K562 (cell line): ENCODE data around the gene DCST1. TPM values are rescaled to one million over a fixed set of nuclear protein-coding genes. Genes with fewer than 3 reads are reported as not detected.
A peak's percentile ranks its signal among the peaks of the same experiment; 100 is the strongest.

ENCODE experiments used
- ATAC-seq: fragments of 200-7000 bp; cut with Tn5 transposase; 3 replicates; pipeline ENCODE4 v1.9.1; 2020; ENCODE audit warnings: moderate library complexity
- BruUV-seq: library from RNA; stranded (reverse); fragments of 400-500 nt; replicated peaks from 2 replicates; lab custom pipeline; 2021; lab: Mats Ljungman, UMichigan
- CTCF ChIA-PET: fragments of 300-600 bp; formaldehyde crosslinking; extraction: SDS; loops from one replicate; lab custom pipeline; 2021; ENCODE audit warnings: low intra/inter-chr PET ratio; lab: Yijun Ruan, JAX
- POLR2A ChIA-PET: fragments of 300-600, 350-650 bp; sonication (Branson Sonifier 250); formaldehyde crosslinking; extraction: SDS; loops from one replicate; lab custom pipeline; 2021; ENCODE audit warnings: antibody characterized with exemption, inconsistent platforms; lab: Yijun Ruan, JAX
- DNase-seq, 4 experiments: peaks; one replicate each; pipeline versions ENCODE4 v3.0.0 to v3.0.0-alpha.2; 2011 to 2018; ENCODE audit warnings: low spot score in 3 of 4, mixed read lengths in 3 of 4; ENCODE audit errors: extremely low read depth in 1 of 4
- FAIRE-seq: peaks from 2 replicates; lab custom pipeline; 2011; peaks lifted over from hg19 to GRCh38; lab: Jason Lieb, UNC
- H2AFZ ChIP-seq: 2 replicates; pipeline ENCODE4 v1.6.0; 2011; ENCODE audit warnings: low read depth, low read length, control low read depth, inconsistent platforms
- H3K27ac ChIP-seq: fragments of 200-600 bp; 3 replicates; pipeline ENCODE4 v1.8.0; 2011; ENCODE audit warnings: low read depth, mild to moderate bottlenecking, control low read depth, inconsistent platforms, low read length, moderate library complexity, mixed read lengths; ENCODE audit errors: extremely low read depth
- H3K27me3 ChIP-seq, 2 experiments: fragments of 300-600 bp in 1 of 2; 2 replicates in 1 of 2; 3 replicates in 1 of 2; pipeline versions ENCODE4 v1.6.0 to v1.8.0; 2011; ENCODE audit warnings: inconsistent platforms in 2 of 2, low read length in 2 of 2, mild to moderate bottlenecking in 1 of 2, mixed read lengths in 1 of 2, moderate library complexity in 1 of 2; ENCODE audit not compliant: control insufficient read depth in 2 of 2, insufficient read depth in 2 of 2
- H3K36me3 ChIP-seq: fragments of 300-600 bp; 3 replicates; pipeline ENCODE4 v1.8.0; 2011; ENCODE audit warnings: mild to moderate bottlenecking, low read length, inconsistent platforms; ENCODE audit not compliant: control insufficient read depth, insufficient read depth
- H3K4me1 ChIP-seq, 2 experiments: fragments of 200-600 bp in 1 of 2; replicated peaks in 1 of 2; 2 replicates in 1 of 2; 3 replicates in 1 of 2; pipeline versions ENCODE4 v1.5.1 to v1.8.0; 2011; ENCODE audit warnings: inconsistent platforms in 2 of 2, low read length in 2 of 2, mild to moderate bottlenecking in 1 of 2, mixed read lengths in 1 of 2, moderate library complexity in 1 of 2; ENCODE audit not compliant: control insufficient read depth in 2 of 2, insufficient read depth in 2 of 2
- H3K4me2 ChIP-seq: 2 replicates; pipeline ENCODE4 v1.6.1; 2011; ENCODE audit warnings: low read length, control low read depth, inconsistent platforms, mixed read lengths; ENCODE audit not compliant: insufficient read depth
- H3K4me3 ChIP-seq: fragments of 200-600 bp; sonication (generic), shearing (Covaris generic); 2 replicates; pipeline ENCODE4 v1.5.1; 2016; ENCODE audit warnings: control low read depth, inconsistent platforms
- H3K79me2 ChIP-seq: fragments of 200-600 bp; 3 replicates; pipeline ENCODE4 v1.8.0; 2011; ENCODE audit warnings: low read length, inconsistent platforms; ENCODE audit not compliant: control insufficient read depth, insufficient read depth
- H3K9ac ChIP-seq, 2 experiments: 2 replicates each; pipeline versions ENCODE4 v1.6.0 to v1.6.1; 2011; ENCODE audit warnings: low read depth in 2 of 2, low read length in 2 of 2, control low read depth in 1 of 2, inconsistent platforms in 1 of 2, mild to moderate bottlenecking in 1 of 2, mixed read lengths in 1 of 2; ENCODE audit not compliant: insufficient read depth in 1 of 2
- H3K9me1 ChIP-seq: one replicate; pipeline ENCODE4 v1.6.0; 2011; ENCODE audit warnings: inconsistent platforms, mild to moderate bottlenecking, low read length, moderate library complexity; ENCODE audit not compliant: control insufficient read depth, insufficient read depth
- H3K9me3 ChIP-seq: replicated peaks from 2 replicates; pipeline ENCODE4 v1.5.1; 2011; ENCODE audit warnings: low read depth, low read length, inconsistent platforms; ENCODE audit not compliant: control insufficient read depth, insufficient read depth
- H4K20me1 ChIP-seq: replicated peaks from 2 replicates; pipeline ENCODE4 v1.6.1; 2011; ENCODE audit warnings: low read length, inconsistent platforms, mixed read lengths; ENCODE audit not compliant: control insufficient read depth, insufficient read depth
- OTX1 ChIP-seq: fragments of 450-650 bp; formaldehyde crosslinking; IDR thresholded peaks from 2 replicates; pipeline ENCODE4 v1.4.0; 2022; ENCODE audit warnings: mild to moderate bottlenecking
- POLR2G ChIP-seq: fragments of 200-400 bp; formaldehyde crosslinking; IDR thresholded peaks from 2 replicates; pipeline ENCODE4 v1.6.1; 2017; ENCODE audit warnings: low read depth, mild to moderate bottlenecking, antibody characterized with exemption, low read length, moderate library complexity
- RBFOX2 ChIP-seq: fragments of 200-400 bp; formaldehyde crosslinking; IDR thresholded peaks from 2 replicates; pipeline ENCODE4 v1.6.1; 2017; ENCODE audit warnings: low read depth, mild to moderate bottlenecking, low read length, moderate library complexity
- WGBS: fragments of 100-300 bp; shearing (Covaris generic); methylation state at CpG from one replicate; pipeline ENCODE4 v1.1.6; 2016; ENCODE audit warnings: low coverage, mixed read lengths; ENCODE audit not compliant: insufficient coverage; ENCODE audit errors: missing lambda C conversion rate; 5-methylcytosine and 5-hydroxymethylcytosine counted together
- in situ Hi-C: fragments of 300-500 bp; cut with MboI; formaldehyde crosslinking; loops from 4 replicates; pipeline ENCODE4 v1.15.0; 2018; ENCODE audit warnings: inconsistent platforms, mixed read lengths
- intact Hi-C: fragments of 100-400 bp; cut with micrococcal nuclease; formaldehyde crosslinking; loops from 2 replicates; pipeline ENCODE4 v1.14.2; 2022
- polyA plus RNA-seq, 8 experiments: library from polyadenylated mRNA; depleted of rRNA in 4 of 8; stranded (reverse) in 5 of 8; unstranded in 3 of 8; fragments of >200 nt; fragmentation: Nextera tagmentation in 2 of 8; fragmentation: Illumina TruSeq in 1 of 8; extraction: Ambion mirVana in 2 of 8; extraction: Trizol in 1 of 8; gene quantifications; 2 replicates each; pipeline versions ENCODE4 v1.2.1 to v1.2.3, GENCODE V29; 2011 to 2014; ENCODE audit warnings: inconsistent platforms in 1 of 8, missing spikeins in 1 of 8
- total RNA-seq, 7 experiments: library from RNA; depleted of rRNA in 6 of 7; stranded (reverse); fragments of >200 nt in 6 of 7; fragmentation: Illumina TruSeq in 2 of 7; extraction: Trizol in 2 of 7; gene quantifications; 2 replicates each; pipeline versions ENCODE4 v1.2.1 to v1.2.3, GENCODE V29; 2011 to 2021; ENCODE audit warnings: low replicate concordance in 1 of 7
- TF ChIP-seq, protein P1 (sequence below): sonication (generic); formaldehyde crosslinking; IDR thresholded peaks from 2 replicates; pipeline ENCODE4 v1.8.1; 2023; ENCODE audit warnings: mild to moderate bottlenecking, missing genetic modification reagents

Gene DCST1
- total and polyA plus RNA-seq, 9 of the 15 experiments (the other 6 are each of a cell fraction or from before 2014, with no cell fraction given) = not detected

- H2AFZ ChIP-seq = no peak overlapping the region
- H3K9me3 ChIP-seq = no peaks in the 10 kb centered on the region
- TF ChIP-seq, protein P1, sequence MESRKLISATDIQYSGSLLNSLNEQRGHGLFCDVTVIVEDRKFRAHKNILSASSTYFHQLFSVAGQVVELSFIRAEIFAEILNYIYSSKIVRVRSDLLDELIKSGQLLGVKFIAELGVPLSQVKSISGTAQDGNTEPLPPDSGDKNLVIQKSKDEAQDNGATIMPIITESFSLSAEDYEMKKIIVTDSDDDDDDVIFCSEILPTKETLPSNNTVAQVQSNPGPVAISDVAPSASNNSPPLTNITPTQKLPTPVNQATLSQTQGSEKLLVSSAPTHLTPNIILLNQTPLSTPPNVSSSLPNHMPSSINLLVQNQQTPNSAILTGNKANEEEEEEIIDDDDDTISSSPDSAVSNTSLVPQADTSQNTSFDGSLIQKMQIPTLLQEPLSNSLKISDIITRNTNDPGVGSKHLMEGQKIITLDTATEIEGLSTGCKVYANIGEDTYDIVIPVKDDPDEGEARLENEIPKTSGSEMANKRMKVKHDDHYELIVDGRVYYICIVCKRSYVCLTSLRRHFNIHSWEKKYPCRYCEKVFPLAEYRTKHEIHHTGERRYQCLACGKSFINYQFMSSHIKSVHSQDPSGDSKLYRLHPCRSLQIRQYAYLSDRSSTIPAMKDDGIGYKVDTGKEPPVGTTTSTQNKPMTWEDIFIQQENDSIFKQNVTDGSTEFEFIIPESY (CRISPR knock-in tag) = peak; percentile 99
- peak; percentile 44 for TF ChIP-seq POLR2G
- TF ChIP-seq RBFOX2 = peak; percentile 58; the same call in 1 of the 2 replicates
- no peak for TF ChIP-seq OTX1 (CRISPR knock-in tag)
- H3K9me1 ChIP-seq = no peaks in the 10 kb centered on the region
- CTCF ChIA-PET = no interaction called here
- no peak for FAIRE-seq
- in situ Hi-C loops (no loop called here), intact Hi-C loops (no loop called here)
- peaks cover 52 to 81% of the 10 kb centered on the region in 2 experiments for H3K4me1 ChIP-seq
- H3K36me3 ChIP-seq = peaks cover 67% of the 10 kb centered on the region; the same call in 2 of the 3 replicates
- POLR2A ChIA-PET = interaction anchor here (0.6 to 2.4 kb wide), 6 partner anchors 14 to 149 kb away, joined by 3 to 8 read pairs (median 5); partner anchors contain the start of genes LENEP and PYGO2
- peaks cover 37% of the 10 kb centered on the region for H3K79me2 ChIP-seq
- 91% methylated on average over 24 of the region's 31 CpGs for WGBS
- no peaks in the 10 kb centered on the region for H3K27me3 ChIP-seq
- H3K9ac ChIP-seq = no peak overlapping the region
- no peak overlapping the region for H3K27ac ChIP-seq
- H3K4me2 ChIP-seq = no peak overlapping the region
- no peak for ATAC-seq
- H4K20me1 ChIP-seq = no peaks in the 10 kb centered on the region; the same call in 1 of the 2 replicates
- DNase-seq = no peak
- no peak overlapping the region for H3K4me3 ChIP-seq
- no TSS peak for BruUV-seq
Observed at GRCh38 chr1:155014709-155015508, 18.7 kb upstream of the DCST1 start.
